COLO668 (cell line): Measurements from ENCODE around the gene RABEP1.
"Not testable (repeated sequence)": the region's sequence is repeated elsewhere in the genome, so short reads cannot be mapped to it uniquely, and the experiment has no call there.

Experiments used
- DNase-seq: peaks from one replicate; lab custom pipeline; 2025; ENCODE audit not compliant: unreplicated experiment; lab: John Stamatoyannopoulos, UW

RABEP1 gene

GRCh38 chr17:5419959-5420653 is 138.0 kb downstream of the RABEP1 start, which contains the start of gene RPAIN:
TSS of gene RPAIN (plus strand) at chr17:5420182. CDS start at chr17:5420211, 29 bp downstream.
- DNase-seq, result peak; percentile 81

GRCh38 chr17:5422505-5422904 is 140.4 kb downstream of the RABEP1 start:
- DNase-seq, result no peak

GRCh38 chr17:5424909-5425308 is 142.8 kb downstream of the RABEP1 start:
- no peak for DNase-seq

- DNase-seq, result no peak
Observed at GRCh38 chr17:5425826-5426225, 143.7 kb downstream of the RABEP1 start.

GRCh38 chr17:5429191-5429887 is 147.3 kb downstream of the RABEP1 start:
- DNase-seq, result peak; percentile 1

- DNase-seq, result no peak
Observed at GRCh38 chr17:5430413-5430999, 148.4 kb downstream of the RABEP1 start.

- not testable (repeated sequence) for DNase-seq
Observed at GRCh38 chr17:5431234-5431633, 149.2 kb downstream of the RABEP1 start.

GRCh38 chr17:5431949-5432556 is 150.0 kb downstream of the RABEP1 start:
- DNase-seq, result no peak

- no peak for DNase-seq
Observed at GRCh38 chr17:5434984-5435383, 152.9 kb downstream of the RABEP1 start.
